Small intestine (tissue), 7 donors: ENCODE measurements around the gene MYLIP. TPM values are rescaled to one million over a fixed set of nuclear protein-coding genes. Genes with fewer than 3 reads are reported as not detected.

Source experiments
- DNase-seq, 2 donors: peaks; one replicate each; pipeline versions ENCODE4 v3.0.0 to v3.0.0-alpha.2; 2013
- FAIRE-seq: peaks from 2 replicates; lab custom pipeline; 2012; peaks lifted over from hg19 to GRCh38; lab: Jason Lieb, UNC
- H3K27ac ChIP-seq, 3 donors: one replicate each; pipeline ENCODE4 v1.5.1; 2013; ENCODE audit warnings: low read length in 2 of 3, mild to moderate bottlenecking in 2 of 3, control low read depth in 1 of 3, inconsistent platforms in 1 of 3, low read depth in 1 of 3, moderate library complexity in 1 of 3
- H3K27me3 ChIP-seq, 3 donors: one replicate each; pipeline ENCODE4 v1.6.1; 2013; ENCODE audit warnings: low read length in 3 of 3, inconsistent platforms in 1 of 3; ENCODE audit not compliant: control insufficient read depth in 3 of 3, insufficient read depth in 3 of 3
- H3K36me3 ChIP-seq, 3 donors: one replicate each; pipeline ENCODE4 v1.6.1; 2013; ENCODE audit warnings: low read length in 3 of 3, inconsistent platforms in 1 of 3, low read depth in 1 of 3, mild to moderate bottlenecking in 1 of 3, moderate library complexity in 1 of 3; ENCODE audit not compliant: control insufficient read depth in 3 of 3, insufficient read depth in 2 of 3
- H3K4me1 ChIP-seq, 3 donors: one replicate each; pipeline ENCODE4 v1.6.1; 2013; ENCODE audit warnings: low read length in 2 of 3, inconsistent platforms in 1 of 3, low read depth in 1 of 3, mild to moderate bottlenecking in 1 of 3, moderate library complexity in 1 of 3; ENCODE audit not compliant: control insufficient read depth in 3 of 3, insufficient read depth in 2 of 3
- H3K4me3 ChIP-seq, 3 donors: one replicate each; pipeline ENCODE4 v1.5.1; 2013; ENCODE audit warnings: low read length in 3 of 3, control low read depth in 1 of 3, inconsistent platforms in 1 of 3, low read depth in 1 of 3, mild to moderate bottlenecking in 1 of 3, moderate library complexity in 1 of 3
- H3K9me3 ChIP-seq, 2 donors: one replicate each; pipeline ENCODE4 v1.6.1; 2013; ENCODE audit warnings: low read depth in 1 of 2, low read length in 1 of 2; ENCODE audit not compliant: control insufficient read depth in 2 of 2, insufficient read depth in 1 of 2
- WGBS, 3 donors: extraction: QIAGEN DNeasy Blood & Tissue Kit; methylation state at CpG; one replicate each; pipeline ENCODE4 v1.1.7; 2013; 5-methylcytosine and 5-hydroxymethylcytosine counted together
- polyA plus RNA-seq, 4 donors: library from polyadenylated mRNA; stranded (reverse) in 3 of 4; unstranded in 1 of 4; fragments of 200-250 nt in 3 of 4; fragments of 120-200 nt in 1 of 4; gene quantifications; one replicate each; pipeline versions ENCODE4 v1.2.1 to v1.2.3, GENCODE V29; 2013
- donor health status: healthy with polysubstance abuse.
- donor health status: control.
- donor health status: control.
- donor health status: Bipolar disorder and iron deficiency.
- donor health status: healthy.

The MYLIP gene
- polyA plus RNA-seq, 4 donors, result 10.7 to 51.2 (median 19.0) TPM

- H3K4me3 ChIP-seq, result no peak overlapping the region
- no peaks in the 10 kb centered on the region for H3K36me3 ChIP-seq
- 84 to 93% (median 91%) methylated on average over 5 of the region's 5 CpGs for WGBS, 3 donors
- no peak for DNase-seq
- peaks cover 0 to 7% of the 10 kb centered on the region in 2 donors for H3K9me3 ChIP-seq
- no peak for FAIRE-seq
- no peaks in the 10 kb centered on the region for H3K27me3 ChIP-seq
- H3K4me1 ChIP-seq, result peaks cover 0 to 6% (median 2%) of the 10 kb centered on the region in 3 donors
- H3K27ac ChIP-seq, result no peak overlapping the region
Measured at GRCh38 chr6:16098211-16098610, 30.7 kb upstream of the MYLIP start.

- Histone ChIP-seq H3K4me3 (no peak overlapping the region), H3K4me1 (peaks cover 0 to 6% (median 2%) of the 10 kb centered on the region in 3 donors), H3K9me3 (peaks cover 0 to 7% of the 10 kb centered on the region in 2 donors), H3K36me3 (no peaks in the 10 kb centered on the region), H3K27ac (no peak overlapping the region), H3K27me3 (no peaks in the 10 kb centered on the region)
- no peak for FAIRE-seq
- 18 to 56% (median 32%) methylated on average over 3 of the region's 3 CpGs for WGBS, 3 donors
- peak in 1 of 2 donors; percentile 37 for DNase-seq
Measured at GRCh38 chr6:16102208-16102607, 26.7 kb upstream of the MYLIP start.

GRCh38 chr6:16103722-16104121 is 25.2 kb upstream of the MYLIP start:
- H3K4me1 ChIP-seq, result peaks cover 0 to 3% (median 2%) of the 10 kb centered on the region in 3 donors
- H3K27ac ChIP-seq, result no peak overlapping the region
- FAIRE-seq, result no peak
- DNase-seq, result no peak
- H3K27me3 ChIP-seq, result no peaks in the 10 kb centered on the region
- no peak overlapping the region for H3K4me3 ChIP-seq
- H3K36me3 ChIP-seq, result no peaks in the 10 kb centered on the region
- H3K9me3 ChIP-seq, result peaks cover 0 to 7% of the 10 kb centered on the region in 2 donors
- 80 to 94% (median 93%) methylated on average over 7 of the region's 7 CpGs for WGBS, 3 donors

- no peak overlapping the region for H3K27ac ChIP-seq
- H3K4me1 ChIP-seq, result peaks cover 0 to 12% (median 2%) of the 10 kb centered on the region in 3 donors
- no peaks in the 10 kb centered on the region for H3K27me3 ChIP-seq
- WGBS, 3 donors, result 84 to 88% (median 86%) methylated on average over 12 of the region's 12 CpGs
- no peak overlapping the region for H3K4me3 ChIP-seq
- no peak for FAIRE-seq
- H3K36me3 ChIP-seq, result no peaks in the 10 kb centered on the region
- H3K9me3 ChIP-seq, result peaks cover 0 to 7% of the 10 kb centered on the region in 2 donors
- DNase-seq, result no peak
Measured at GRCh38 chr6:16104624-16105433, 24.1 kb upstream of the MYLIP start.

- Histone ChIP-seq H3K27me3 (no peaks in the 10 kb centered on the region), H3K4me3 (no peak overlapping the region), H3K27ac (no peak overlapping the region), H3K36me3 (no peaks in the 10 kb centered on the region), H3K4me1 (peaks cover 0 to 12% (median 2%) of the 10 kb centered on the region in 3 donors), H3K9me3 (no peaks in the 10 kb centered on the region)
- DNase-seq (peak in 1 of 2 donors; percentile 73), FAIRE-seq (no peak)
- 58 to 73% (median 70%) methylated on average over 4 of the region's 4 CpGs for WGBS, 3 donors
Measured at GRCh38 chr6:16105854-16106253, 23.0 kb upstream of the MYLIP start.

- no peaks in the 10 kb centered on the region for H3K9me3 ChIP-seq
- no peak overlapping the region for H3K27ac ChIP-seq
- 92 to 95% (median 93%) methylated on average over 8 of the region's 8 CpGs for WGBS, 3 donors
- FAIRE-seq, result no peak
- H3K27me3 ChIP-seq, result no peaks in the 10 kb centered on the region
- peaks cover 0 to 9% (median 1%) of the 10 kb centered on the region in 3 donors for H3K4me1 ChIP-seq
- DNase-seq, result no peak
- no peak overlapping the region for H3K4me3 ChIP-seq
- H3K36me3 ChIP-seq, result no peaks in the 10 kb centered on the region
Measured at GRCh38 chr6:16106991-16107787, 21.7 kb upstream of the MYLIP start.

- Histone ChIP-seq H3K27me3 (no peaks in the 10 kb centered on the region), H3K9me3 (no peaks in the 10 kb centered on the region), H3K4me3 (no peak overlapping the region), H3K4me1 (peaks cover 0 to 9% (median 0%) of the 10 kb centered on the region in 3 donors), H3K27ac (no peak overlapping the region), H3K36me3 (no peaks in the 10 kb centered on the region)
- FAIRE-seq, result no peak
- WGBS, 3 donors, result 84 to 94% (median 85%) methylated on average over 5 of the region's 5 CpGs
- DNase-seq, result no peak
Measured at GRCh38 chr6:16108419-16108818, 20.5 kb upstream of the MYLIP start.

- Histone ChIP-seq H3K4me3 (no peak overlapping the region), H3K27ac (peak overlapping the region in 1 of 3 donors; percentile 4), H3K4me1 (peaks cover 0 to 9% (median 0%) of the 10 kb centered on the region in 3 donors), H3K27me3 (no peaks in the 10 kb centered on the region), H3K36me3 (no peaks in the 10 kb centered on the region), H3K9me3 (no peaks in the 10 kb centered on the region)
- DNase-seq (peak; percentile 52 to 60), FAIRE-seq (no peak)
- WGBS, 3 donors, result 70 to 76% (median 73%) methylated on average over 5 of the region's 5 CpGs
Measured at GRCh38 chr6:16108921-16109658, 19.8 kb upstream of the MYLIP start.
